Spinal cord (tissue), 10 donors: ENCODE measurements around the gene ZNF516. TPM values are rescaled to one million over a fixed set of nuclear protein-coding genes. Genes with fewer than 3 reads are reported as not detected.

Source experiments
- DNase-seq, 6 donors: peaks; one replicate each; pipeline versions ENCODE4 v3.0.0 to v3.0.0-alpha.2; 2013 to 2015; ENCODE audit warnings: low spot score in 6 of 6, low read depth in 4 of 6
- H3K27ac ChIP-seq: one replicate; pipeline ENCODE4 v1.5.1; 2013; ENCODE audit warnings: low read depth, low read length, control low read depth
- H3K27me3 ChIP-seq: one replicate; pipeline ENCODE4 v1.6.1; 2013; ENCODE audit warnings: low read length; ENCODE audit not compliant: control insufficient read depth, insufficient read depth
- H3K36me3 ChIP-seq: one replicate; pipeline ENCODE4 v1.6.1; 2013; ENCODE audit warnings: low read length; ENCODE audit not compliant: control insufficient read depth, insufficient read depth
- H3K4me1 ChIP-seq: one replicate; pipeline ENCODE4 v1.6.1; 2013; ENCODE audit warnings: low read length; ENCODE audit not compliant: control insufficient read depth, insufficient read depth
- H3K4me3 ChIP-seq: one replicate; pipeline ENCODE4 v1.5.1; 2013; ENCODE audit warnings: low read depth, low read length, control low read depth
- H3K9me3 ChIP-seq: one replicate; pipeline ENCODE4 v1.6.1; 2013; ENCODE audit warnings: low read length; ENCODE audit not compliant: control insufficient read depth, insufficient read depth
- WGBS: methylation state at CpG from one replicate; pipeline ENCODE4 v1.1.5; 2013; ENCODE audit warnings: missing lambda C conversion rate; ENCODE audit not compliant: insufficient coverage; 5-methylcytosine and 5-hydroxymethylcytosine counted together
- polyA plus RNA-seq, 2 donors: library from polyadenylated mRNA; unstranded; fragments of 120-200 nt; gene quantifications; one replicate each; pipeline ENCODE4 v1.2.1, GENCODE V29; 2013; ENCODE audit not compliant: insufficient read length in 2 of 2
- total RNA-seq, 2 donors: library from RNA; depleted of rRNA in 1 of 2; stranded (reverse); fragments of 120-200 nt in 1 of 2; fragments of >200 nt in 1 of 2; gene quantifications; one replicate each; pipeline versions ENCODE4 v1.2.3 to v1.2.4, GENCODE V29; 2013 to 2014
- donor health status: healthy.

Gene ZNF516
- total and polyA plus RNA-seq, 4 donors, result 25.1 to 33.8 (median 28.0) TPM

DNA sequence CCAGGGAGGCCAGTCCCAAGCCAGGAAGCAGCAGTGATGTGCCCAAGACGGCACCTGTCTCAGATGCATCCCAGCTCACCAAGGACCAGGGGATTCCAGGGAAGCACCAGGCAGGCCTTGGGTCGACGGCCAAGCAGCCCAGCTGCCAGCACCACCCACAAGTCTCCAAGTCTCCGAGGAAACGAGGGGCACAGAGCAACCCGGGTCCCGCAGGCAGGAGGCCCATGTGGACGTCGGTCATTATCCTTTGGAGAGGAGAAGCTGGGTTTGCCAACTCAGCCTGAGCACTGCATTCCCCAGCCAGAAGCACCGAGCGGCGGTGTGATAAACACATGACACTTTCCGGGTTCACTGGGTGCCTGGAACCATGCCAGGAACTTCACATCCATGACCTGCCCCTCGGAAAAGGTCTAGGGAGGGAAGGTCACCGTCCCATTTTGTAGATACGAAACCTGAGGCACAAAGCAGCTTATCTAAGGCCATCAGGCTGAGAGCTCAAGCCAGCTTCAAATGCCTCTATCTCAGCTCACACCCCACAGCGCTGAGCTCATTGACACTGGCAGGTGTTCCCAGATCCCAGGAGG is 104.5 kb downstream of the ZNF516 start:
- WGBS, result 53% methylated on average over 15 of the region's 17 CpGs
- Histone ChIP-seq H3K9me3 (no peaks in the 10 kb centered on the region), H3K27ac (no peak overlapping the region), H3K36me3 (peaks cover 8% of the 10 kb centered on the region), H3K27me3 (no peaks in the 10 kb centered on the region), H3K4me3 (no peak overlapping the region), H3K4me1 (peaks cover 26% of the 10 kb centered on the region)
- peak in 1 of 6 donors; percentile 49 for DNase-seq

DNA sequence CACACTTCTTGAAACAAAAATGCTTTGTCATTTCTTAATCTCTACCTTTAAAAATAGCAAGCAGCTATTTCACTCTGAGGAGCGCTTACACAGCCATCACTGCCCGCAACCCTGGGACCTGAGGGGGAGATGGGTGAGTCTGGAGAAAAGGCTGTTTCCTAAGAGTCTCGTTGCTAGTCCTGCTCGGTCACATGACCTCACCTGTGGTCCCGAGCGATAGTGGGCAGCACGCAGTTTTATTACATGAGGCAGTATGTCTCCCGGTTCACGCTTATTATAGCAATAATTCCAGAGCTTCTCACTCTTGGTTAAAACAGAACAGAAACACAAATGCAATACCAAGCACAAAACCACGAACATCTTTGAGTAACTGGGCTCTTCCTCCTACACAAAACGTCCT is 105.3 kb downstream of the ZNF516 start:
- Histone ChIP-seq H3K4me1 (peaks cover 24% of the 10 kb centered on the region), H3K36me3 (peaks cover 15% of the 10 kb centered on the region), H3K27me3 (no peaks in the 10 kb centered on the region), H3K9me3 (no peaks in the 10 kb centered on the region), H3K4me3 (no peak overlapping the region), H3K27ac (no peak overlapping the region)
- no peak for DNase-seq
- 83% methylated on average over 9 of the region's 11 CpGs for WGBS

DNA sequence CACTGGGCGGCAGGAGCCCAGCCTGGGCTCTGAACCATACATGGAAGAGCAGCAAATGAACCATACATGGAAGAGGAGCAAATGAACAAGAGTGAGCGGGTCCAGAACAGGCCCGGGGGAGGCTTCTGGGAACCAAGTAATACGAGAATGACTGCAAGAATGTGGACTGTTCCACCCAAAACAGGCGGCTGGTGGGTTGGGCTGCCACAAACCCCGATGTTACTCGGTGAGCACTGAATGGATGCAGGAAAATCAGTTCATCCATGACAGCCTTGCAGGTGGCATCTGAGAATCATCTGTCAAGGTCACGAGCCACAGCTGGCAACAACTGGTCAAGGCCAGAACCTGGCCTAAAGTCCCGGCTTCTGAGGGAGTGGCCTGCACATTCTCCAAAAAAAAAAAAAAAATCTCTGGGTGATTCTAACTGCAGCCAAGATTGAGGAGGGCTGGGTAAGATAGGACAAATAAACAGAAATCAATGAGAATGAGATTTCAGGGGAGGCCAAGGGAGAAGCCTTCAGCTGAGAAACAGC is 106.1 kb downstream of the ZNF516 start:
- 89% methylated on average over 9 of the region's 9 CpGs for WGBS
- no peak for DNase-seq
- H3K36me3 ChIP-seq, result peaks cover 16% of the 10 kb centered on the region
- H3K27ac ChIP-seq, result no peak overlapping the region
- H3K4me3 ChIP-seq, result no peak overlapping the region
- no peaks in the 10 kb centered on the region for H3K27me3 ChIP-seq
- H3K9me3 ChIP-seq, result no peaks in the 10 kb centered on the region
- H3K4me1 ChIP-seq, result peaks cover 24% of the 10 kb centered on the region

DNA sequence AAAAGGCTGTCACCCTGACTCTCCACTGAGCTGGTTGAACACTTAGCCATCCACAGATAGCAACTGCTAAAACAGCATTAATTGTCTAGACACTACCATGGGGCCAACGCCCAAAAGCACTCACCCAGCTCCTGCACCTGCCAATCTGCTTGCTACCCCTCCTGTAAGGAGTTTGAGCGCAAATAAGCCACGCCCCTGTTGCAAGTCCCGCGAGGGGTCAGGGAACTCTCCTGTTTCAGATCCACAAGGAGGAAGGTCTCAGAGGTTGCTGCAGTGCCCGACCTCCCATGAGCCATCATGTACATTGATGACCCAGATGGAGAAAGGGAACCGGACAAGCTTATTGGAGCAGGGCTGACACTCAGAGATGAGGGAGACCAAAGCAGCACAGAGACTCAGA is 106.8 kb downstream of the ZNF516 start:
- H3K9me3 ChIP-seq, result no peaks in the 10 kb centered on the region
- no peaks in the 10 kb centered on the region for H3K27me3 ChIP-seq
- no peak for DNase-seq
- H3K36me3 ChIP-seq, result peaks cover 16% of the 10 kb centered on the region
- H3K4me3 ChIP-seq, result no peak overlapping the region
- no peak overlapping the region for H3K27ac ChIP-seq
- 99% methylated on average over 7 of the region's 7 CpGs for WGBS
- H3K4me1 ChIP-seq, result peaks cover 24% of the 10 kb centered on the region

DNA sequence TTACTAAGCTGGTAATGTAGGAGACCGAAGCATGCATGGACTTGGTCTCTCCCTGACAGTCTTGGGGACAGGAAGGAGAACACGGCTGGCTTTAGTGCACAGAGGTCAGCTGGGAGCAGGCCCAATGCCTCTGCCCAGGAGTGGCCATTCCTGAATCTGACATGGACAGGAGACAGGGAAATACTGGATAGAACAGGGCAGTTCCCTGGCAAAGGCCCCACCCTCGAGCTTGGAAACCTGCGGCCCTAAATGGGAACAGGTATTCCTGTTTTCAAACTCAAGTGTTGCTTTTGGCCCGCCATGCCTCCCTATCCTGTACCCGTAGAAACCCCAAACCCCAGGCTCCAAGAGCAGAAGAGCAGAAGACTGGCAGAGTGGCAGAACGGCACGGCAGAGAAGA is 107.4 kb downstream of the ZNF516 start:
- Histone ChIP-seq H3K4me3 (no peak overlapping the region), H3K36me3 (peaks cover 16% of the 10 kb centered on the region), H3K27me3 (no peaks in the 10 kb centered on the region), H3K4me1 (peaks cover 24% of the 10 kb centered on the region), H3K27ac (no peak overlapping the region), H3K9me3 (no peaks in the 10 kb centered on the region)
- 92% methylated on average over 3 of the region's 8 CpGs for WGBS
- no peak for DNase-seq

DNA sequence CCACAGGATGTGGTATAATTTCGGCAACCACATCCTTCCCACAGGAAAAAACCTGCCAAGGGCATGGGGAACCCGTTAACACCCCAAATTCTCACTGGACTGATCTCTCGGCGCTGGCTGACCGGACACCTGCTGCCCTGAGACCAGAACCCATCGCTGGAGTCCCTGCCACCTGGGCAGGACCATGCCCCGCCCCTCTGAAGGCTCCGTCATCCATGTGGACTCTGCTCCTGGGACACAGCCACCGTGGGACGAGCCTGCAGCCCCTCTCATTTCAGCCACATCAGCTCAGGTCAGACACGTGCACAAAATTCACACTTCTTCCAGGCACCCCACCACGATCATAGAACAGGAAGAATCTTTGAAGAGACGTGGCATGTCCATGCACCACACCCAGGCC is 108.2 kb downstream of the ZNF516 start:
- DNase-seq, result no peak
- no peak overlapping the region for H3K4me3 ChIP-seq
- peaks cover 15% of the 10 kb centered on the region for H3K36me3 ChIP-seq
- peaks cover 24% of the 10 kb centered on the region for H3K4me1 ChIP-seq
- no peak overlapping the region for H3K27ac ChIP-seq
- H3K27me3 ChIP-seq, result no peaks in the 10 kb centered on the region
- WGBS, result 92% methylated on average over 11 of the region's 13 CpGs
- H3K9me3 ChIP-seq, result no peaks in the 10 kb centered on the region

DNA sequence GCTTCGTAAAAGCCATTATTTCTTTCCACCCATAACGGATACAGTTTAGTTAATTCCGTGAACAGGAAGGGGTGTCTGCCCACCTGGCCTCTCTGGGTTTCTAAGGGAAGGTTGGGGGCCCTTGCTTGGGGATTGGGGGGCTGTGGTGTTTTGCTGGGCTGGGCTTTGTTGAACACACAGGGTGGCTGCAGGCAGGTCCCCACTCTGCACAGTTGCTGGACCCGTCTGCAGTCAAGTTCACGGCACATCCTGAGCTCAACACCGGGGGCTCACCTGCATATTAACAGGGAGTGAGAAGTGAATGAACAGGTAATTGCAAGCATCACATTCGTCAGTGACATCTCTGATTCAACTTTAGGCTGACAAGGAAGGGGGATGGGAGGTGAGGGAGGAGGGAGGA is 109.0 kb downstream of the ZNF516 start:
- H3K4me3 ChIP-seq, result no peak overlapping the region
- 87% methylated on average over 4 of the region's 7 CpGs for WGBS
- no peaks in the 10 kb centered on the region for H3K9me3 ChIP-seq

DNA sequence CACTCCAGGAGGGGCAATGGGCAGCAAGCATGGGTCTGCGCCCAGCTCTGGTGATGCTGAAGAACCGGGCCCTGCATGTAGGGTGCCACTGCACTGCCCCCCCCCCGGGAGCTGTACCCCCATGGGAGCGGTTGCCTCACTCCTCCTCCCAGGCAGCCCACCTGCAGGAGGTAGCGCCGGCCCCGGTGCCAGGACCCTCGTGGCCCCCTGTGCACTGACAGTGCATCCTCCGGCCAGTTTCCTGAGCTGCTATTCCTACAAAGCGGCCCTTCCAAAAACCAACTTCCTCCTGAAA is 109.4 kb downstream of the ZNF516 start:
- no peak overlapping the region for H3K4me3 ChIP-seq
- no peaks in the 10 kb centered on the region for H3K27me3 ChIP-seq
- 81% methylated on average over 7 of the region's 10 CpGs for whole genome bisulfite sequencing
- no peak overlapping the region for H3K27ac ChIP-seq
- no peaks in the 10 kb centered on the region for H3K9me3 ChIP-seq
- peaks cover 11% of the 10 kb centered on the region for H3K36me3 ChIP-seq
- DNase-seq, result no peak
- H3K4me1 ChIP-seq, result peaks cover 18% of the 10 kb centered on the region

More for the DNA sequence above, 109.0 kb downstream of the ZNF516 start:
- H3K27me3 ChIP-seq, result no peaks in the 10 kb centered on the region
- H3K4me1 ChIP-seq, result peaks cover 22% of the 10 kb centered on the region
- no peak overlapping the region for H3K27ac ChIP-seq
- no peak for DNase-seq
- peaks cover 11% of the 10 kb centered on the region for H3K36me3 ChIP-seq

DNA sequence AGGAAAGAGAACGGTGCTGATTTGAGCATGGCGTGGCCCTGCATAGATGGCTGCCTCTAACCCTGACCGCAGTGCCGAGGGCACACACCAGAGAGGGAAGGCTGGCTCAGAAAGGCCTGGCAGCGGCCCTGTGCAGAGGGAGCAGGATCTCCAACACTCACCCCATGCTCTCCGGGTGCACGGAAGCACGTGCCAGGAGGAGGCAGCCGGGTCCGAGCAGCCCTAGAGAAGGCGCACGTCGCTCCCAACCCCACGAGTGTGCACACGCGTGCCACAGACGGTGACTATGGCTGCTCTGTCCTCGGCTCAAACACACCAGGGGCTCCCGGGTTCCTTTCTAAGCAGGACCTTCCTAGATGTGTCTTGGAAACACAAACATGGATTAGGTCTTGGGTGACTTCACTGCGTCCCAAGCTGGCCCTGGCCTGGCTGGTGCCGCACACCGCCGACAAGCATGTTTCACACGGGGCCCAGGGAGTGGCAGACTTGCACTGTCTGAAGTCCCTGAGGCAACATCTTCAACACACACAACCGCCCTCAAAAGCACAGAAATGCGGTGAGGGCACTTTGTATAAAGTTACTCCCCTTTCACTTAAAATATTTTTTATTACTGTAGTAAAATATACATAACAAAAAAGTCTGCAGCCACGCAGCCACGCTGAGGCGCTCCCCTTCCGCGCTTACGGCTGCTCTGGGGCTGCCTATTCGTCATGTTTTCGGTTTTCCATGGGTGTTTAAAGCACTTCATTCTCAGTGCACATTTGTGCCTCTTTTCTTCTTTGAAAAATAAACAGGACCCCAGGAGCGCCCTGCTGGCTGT is 110.0 kb downstream of the ZNF516 start:
- WGBS, result 88% methylated on average over 31 of the region's 35 CpGs
- Histone ChIP-seq H3K36me3 (peaks cover 12% of the 10 kb centered on the region), H3K4me1 (peaks cover 13% of the 10 kb centered on the region), H3K27ac (no peak overlapping the region), H3K9me3 (no peaks in the 10 kb centered on the region), H3K27me3 (no peaks in the 10 kb centered on the region), H3K4me3 (no peak overlapping the region)
- no peak for DNase-seq
